Measurements from ENCODE around the gene KSR1. TPM values are rescaled to one million over a fixed set of nuclear protein-coding genes. Genes with fewer than 3 reads are reported as not detected.

KSR1 gene
- total RNA-seq, 2 donors from 2014 or later = 13.9 to 16.5 TPM

DNA sequence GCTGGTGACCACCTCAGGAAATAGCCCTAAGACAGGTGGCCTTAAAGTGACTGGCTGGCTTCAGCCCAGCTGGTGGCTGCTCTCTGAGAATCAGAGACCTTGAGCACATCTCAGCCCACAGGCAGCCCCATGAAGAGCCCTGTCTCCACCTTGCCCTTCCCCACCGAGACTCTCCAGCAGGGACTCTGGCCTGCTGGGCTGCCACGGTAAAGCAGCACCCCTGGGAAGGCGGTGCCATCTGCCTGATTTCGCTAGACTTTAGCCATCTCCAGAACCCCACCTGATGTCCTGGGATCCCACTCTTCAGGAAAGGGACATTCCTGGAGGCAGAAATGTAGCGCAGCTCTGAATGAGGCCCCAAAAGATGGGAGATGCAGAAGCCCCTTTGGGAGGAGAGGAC is 129.5 kb downstream of the KSR1 start:
- TF ChIP-seq, protein P1, sequence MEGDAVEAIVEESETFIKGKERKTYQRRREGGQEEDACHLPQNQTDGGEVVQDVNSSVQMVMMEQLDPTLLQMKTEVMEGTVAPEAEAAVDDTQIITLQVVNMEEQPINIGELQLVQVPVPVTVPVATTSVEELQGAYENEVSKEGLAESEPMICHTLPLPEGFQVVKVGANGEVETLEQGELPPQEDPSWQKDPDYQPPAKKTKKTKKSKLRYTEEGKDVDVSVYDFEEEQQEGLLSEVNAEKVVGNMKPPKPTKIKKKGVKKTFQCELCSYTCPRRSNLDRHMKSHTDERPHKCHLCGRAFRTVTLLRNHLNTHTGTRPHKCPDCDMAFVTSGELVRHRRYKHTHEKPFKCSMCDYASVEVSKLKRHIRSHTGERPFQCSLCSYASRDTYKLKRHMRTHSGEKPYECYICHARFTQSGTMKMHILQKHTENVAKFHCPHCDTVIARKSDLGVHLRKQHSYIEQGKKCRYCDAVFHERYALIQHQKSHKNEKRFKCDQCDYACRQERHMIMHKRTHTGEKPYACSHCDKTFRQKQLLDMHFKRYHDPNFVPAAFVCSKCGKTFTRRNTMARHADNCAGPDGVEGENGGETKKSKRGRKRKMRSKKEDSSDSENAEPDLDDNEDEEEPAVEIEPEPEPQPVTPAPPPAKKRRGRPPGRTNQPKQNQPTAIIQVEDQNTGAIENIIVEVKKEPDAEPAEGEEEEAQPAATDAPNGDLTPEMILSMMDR (IDR thresholded peaks at IDR 0.05) = no peak
- Histone ChIP-seq H3K27me3 (no peaks in the 10 kb centered on the region), H3K9me3 (no peaks in the 10 kb centered on the region), H3K27ac (no peak overlapping the region), H3K4me1 (no peaks in the 10 kb centered on the region), H3K9ac (ENCODE audit: low read depth in 2 of 2, low read length in 2 of 2) (no peak overlapping the region), H3K4me3 (no peak overlapping the region), H3K36me3 (no peaks in the 10 kb centered on the region)
- no peak for DNase-seq
- intact Hi-C loops (cut with DNase I) = no loop called here

- DNase-seq = no peak
- TF ChIP-seq, protein P1 (IDR thresholded peaks at IDR 0.05) = no peak
- Histone ChIP-seq H3K4me3 (no peak overlapping the region), H3K27ac (no peak overlapping the region), H3K36me3 (no peaks in the 10 kb centered on the region), H3K4me1 (no peaks in the 10 kb centered on the region), H3K27me3 (no peaks in the 10 kb centered on the region), H3K9ac (ENCODE audit: low read depth in 2 of 2, low read length in 2 of 2) (no peak overlapping the region), H3K9me3 (no peaks in the 10 kb centered on the region)
- intact Hi-C loops (cut with DNase I) = no loop called here
Observed at GRCh38 chr17:27586203-27586721, 130.0 kb downstream of the KSR1 start.

- intact Hi-C loops (cut with DNase I) = no loop called here
- Histone ChIP-seq H3K9ac (ENCODE audit: low read depth in 2 of 2, low read length in 2 of 2) (no peak overlapping the region), H3K4me3 (no peak overlapping the region), H3K36me3 (no peaks in the 10 kb centered on the region), H3K4me1 (no peaks in the 10 kb centered on the region), H3K27me3 (no peaks in the 10 kb centered on the region), H3K9me3 (no peaks in the 10 kb centered on the region), H3K27ac (no peak overlapping the region)
- TF ChIP-seq, protein P1 (IDR thresholded peaks at IDR 0.05) = no peak
- DNase-seq = no peak
Observed at GRCh38 chr17:27588354-27588753, 132.1 kb downstream of the KSR1 start.

DNA sequence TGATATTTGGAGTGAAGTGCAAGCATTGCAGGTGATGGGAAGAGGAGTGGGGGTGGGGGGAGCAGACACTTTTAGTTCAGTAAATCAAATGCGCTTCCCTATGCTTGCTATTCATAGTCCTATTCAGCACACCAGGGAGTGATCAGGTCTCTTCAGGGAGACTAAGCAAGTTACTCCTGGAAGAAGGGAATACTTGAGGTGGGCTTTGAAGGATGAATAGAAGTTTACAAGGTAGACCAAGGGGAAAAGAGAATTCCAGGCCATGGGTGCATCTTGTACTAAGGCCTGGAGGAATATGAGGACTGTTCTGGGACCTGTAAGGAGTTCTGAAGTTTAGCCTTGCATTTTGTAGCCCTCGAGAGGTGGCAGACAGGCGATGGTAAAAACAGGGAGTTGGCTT is 134.6 kb downstream of the KSR1 start:
- no peak overlapping the region for H3K9ac ChIP-seq (ENCODE audit: low read depth in 2 of 2, low read length in 2 of 2)

DNA sequence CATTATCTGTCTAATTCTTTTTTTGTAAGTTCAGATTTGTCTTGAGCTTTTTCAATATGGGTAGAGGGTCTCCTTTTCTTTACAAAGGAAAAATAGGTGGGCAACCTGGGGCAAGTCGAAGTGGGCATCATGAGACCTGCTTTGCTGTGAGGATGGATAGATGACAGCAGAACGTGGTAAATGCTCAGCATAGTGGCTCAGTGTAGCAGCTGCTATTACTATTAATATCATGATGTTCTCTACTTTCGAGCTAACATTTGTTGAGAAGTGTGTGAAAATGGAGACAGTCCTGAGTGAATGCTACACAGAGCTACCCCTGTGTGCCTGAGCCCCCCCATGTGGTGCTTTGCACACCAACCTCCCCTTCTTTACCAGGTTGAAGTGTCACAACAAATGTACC is 135.7 kb downstream of the KSR1 start:
- Histone ChIP-seq H3K36me3 (no peaks in the 10 kb centered on the region), H3K9ac (ENCODE audit: low read depth in 2 of 2, low read length in 2 of 2) (no peak overlapping the region)

More for the DNA sequence above, 134.6 kb downstream of the KSR1 start:
- no peaks in the 10 kb centered on the region for H3K9me3 ChIP-seq
- H3K36me3 ChIP-seq = no peaks in the 10 kb centered on the region
- no peak overlapping the region for H3K4me3 ChIP-seq
- no peak for DNase-seq
- TF ChIP-seq, protein P1 (IDR thresholded peaks at IDR 0.05) = no peak
- H3K4me1 ChIP-seq = no peaks in the 10 kb centered on the region
- H3K27me3 ChIP-seq = no peaks in the 10 kb centered on the region
- intact Hi-C loops (cut with DNase I) = no loop called here
- H3K27ac ChIP-seq = no peak overlapping the region

More for the DNA sequence above, 135.7 kb downstream of the KSR1 start:
- no peak overlapping the region for H3K4me3 ChIP-seq
- no peaks in the 10 kb centered on the region for H3K27me3 ChIP-seq
- no peak overlapping the region for H3K27ac ChIP-seq
- H3K9me3 ChIP-seq = no peaks in the 10 kb centered on the region
- TF ChIP-seq, protein P1 (IDR thresholded peaks at IDR 0.05) = no peak
- no peaks in the 10 kb centered on the region for H3K4me1 ChIP-seq
- intact Hi-C loops (cut with DNase I) = no loop called here
- no peak for DNase-seq
